SK-N-SH treated with all-trans-retinoic acid at 6 μM for 48 hours (cell line): ENCODE results near the gene FUBP3.

ENCODE experiments used
- ATAC-seq: fragments of 200-7000 bp; cut with Tn5 transposase; 3 replicates; pipeline ENCODE4 v1.9.1; 2020; ENCODE audit warnings: mild to moderate bottlenecking, moderate library complexity
- ARNTL ChIP-seq: fragments of 450-650 bp; formaldehyde crosslinking; IDR thresholded peaks from 2 replicates; pipeline ENCODE4 v1.5.0; 2020; ENCODE audit warnings: low read depth, mild to moderate bottlenecking, moderate library complexity, borderline replicate concordance
- BACH2 ChIP-seq: fragments of 250-450 bp; sonication (Bioruptor Pico); IDR thresholded peaks from 2 replicates; pipeline ENCODE4 v1.9.0; 2021; ENCODE audit warnings: mild to moderate bottlenecking, borderline replicate concordance
- CSDC2 ChIP-seq: fragments of 250-450 bp; sonication (Bioruptor Pico); IDR thresholded peaks from 2 replicates; pipeline ENCODE4 v1.5.0; 2020; ENCODE audit warnings: mild to moderate bottlenecking, moderate library complexity
- ESRRG ChIP-seq: fragments of 250-450 bp; sonication (Bioruptor Pico); IDR thresholded peaks from 2 replicates; pipeline ENCODE4 v1.6.1; 2021; ENCODE audit warnings: mild to moderate bottlenecking
- GLIS3 ChIP-seq: fragments of 250-450 bp; sonication (Bioruptor Pico); IDR thresholded peaks from 2 replicates; pipeline ENCODE4 v1.5.0; 2020; ENCODE audit warnings: mild to moderate bottlenecking, moderate library complexity
- ISL1 ChIP-seq: fragments of 250-450 bp; sonication (Bioruptor Pico); IDR thresholded peaks from 2 replicates; pipeline ENCODE4 v2.1.2; 2022; ENCODE audit warnings: mild to moderate bottlenecking, moderate library complexity
- OSR1 ChIP-seq: fragments of 250-450 bp; sonication (Bioruptor Pico); IDR thresholded peaks from 2 replicates; pipeline ENCODE4 v1.8.0; 2022; ENCODE audit warnings: moderate library complexity, mild to moderate bottlenecking, inconsistent platforms
- PPARA ChIP-seq: fragments of 250-450 bp; sonication (Bioruptor Pico); IDR thresholded peaks from 2 replicates; pipeline ENCODE4 v1.5.0; 2020; ENCODE audit warnings: mild to moderate bottlenecking, borderline replicate concordance
- RARB ChIP-seq: fragments of 250-450 bp; sonication (Bioruptor Pico); IDR thresholded peaks from 2 replicates; pipeline ENCODE4 v1.8.0; 2021; ENCODE audit warnings: mild to moderate bottlenecking, moderate library complexity
- SNAI2 ChIP-seq: fragments of 250-450 bp; sonication (Bioruptor Pico); IDR thresholded peaks from 2 replicates; pipeline ENCODE4 v1.5.0; 2020; ENCODE audit warnings: mild to moderate bottlenecking, moderate library complexity
- TCF4 ChIP-seq: fragments of 250-450 bp; sonication (Bioruptor Pico); IDR thresholded peaks from 2 replicates; pipeline ENCODE4 v1.8.0; 2021; ENCODE audit warnings: mild to moderate bottlenecking, moderate library complexity, borderline replicate concordance
- TOX ChIP-seq: fragments of 250-450 bp; sonication (Bioruptor Pico); IDR thresholded peaks from 2 replicates; pipeline ENCODE4 v1.8.0; 2021; ENCODE audit warnings: mild to moderate bottlenecking, moderate library complexity, borderline replicate concordance
- ZFP3 ChIP-seq: fragments of 250-450 bp; sonication (Bioruptor Pico); IDR thresholded peaks from 2 replicates; pipeline ENCODE4 v1.5.0; 2020; ENCODE audit warnings: mild to moderate bottlenecking, moderate library complexity
- ZFP30 ChIP-seq: fragments of 450-650 bp; formaldehyde crosslinking; IDR thresholded peaks from 2 replicates; pipeline ENCODE4 v1.5.0; 2022; ENCODE audit warnings: mild to moderate bottlenecking, moderate library complexity
- ZNF565 ChIP-seq: fragments of 450-650 bp; formaldehyde crosslinking; conservative IDR thresholded peaks from 2 replicates; pipeline ENCODE4 v1.5.0; 2020; ENCODE audit warnings: low read depth, mild to moderate bottlenecking, moderate library complexity
- ZNF70 ChIP-seq: fragments of 450-650 bp; formaldehyde crosslinking; IDR thresholded peaks from 2 replicates; pipeline ENCODE4 v1.5.0; 2020; ENCODE audit warnings: mild to moderate bottlenecking, moderate library complexity
- ZNF8 ChIP-seq: fragments of 450-650 bp; formaldehyde crosslinking; IDR thresholded peaks from 2 replicates; pipeline ENCODE4 v1.5.0; 2020; ENCODE audit warnings: mild to moderate bottlenecking, moderate library complexity
- TF ChIP-seq, protein P1 (sequence below): fragments of 250-450 bp; sonication (Bioruptor Pico); IDR thresholded peaks from 2 replicates; pipeline ENCODE4 v1.5.1; 2021; ENCODE audit warnings: mild to moderate bottlenecking, moderate library complexity
- TF ChIP-seq, protein P2 (sequence below): fragments of 250-450 bp; sonication (Bioruptor Pico); IDR thresholded peaks from 2 replicates; pipeline ENCODE4 v1.8.0; 2021; ENCODE audit warnings: low read depth, mild to moderate bottlenecking, moderate library complexity, borderline replicate concordance
- TF ChIP-seq, protein P3 (sequence below): fragments of 250-450 bp; sonication (Bioruptor Pico); IDR thresholded peaks from 2 replicates; pipeline ENCODE4 v1.8.0; 2020; ENCODE audit warnings: mild to moderate bottlenecking, moderate library complexity, borderline replicate concordance
- TF ChIP-seq, protein P4 (sequence below): fragments of 250-450 bp; sonication (Bioruptor Pico); IDR thresholded peaks from 2 replicates; pipeline ENCODE4 v1.5.1; 2020; ENCODE audit warnings: low read depth, mild to moderate bottlenecking, moderate library complexity

The FUBP3 gene

DNA sequence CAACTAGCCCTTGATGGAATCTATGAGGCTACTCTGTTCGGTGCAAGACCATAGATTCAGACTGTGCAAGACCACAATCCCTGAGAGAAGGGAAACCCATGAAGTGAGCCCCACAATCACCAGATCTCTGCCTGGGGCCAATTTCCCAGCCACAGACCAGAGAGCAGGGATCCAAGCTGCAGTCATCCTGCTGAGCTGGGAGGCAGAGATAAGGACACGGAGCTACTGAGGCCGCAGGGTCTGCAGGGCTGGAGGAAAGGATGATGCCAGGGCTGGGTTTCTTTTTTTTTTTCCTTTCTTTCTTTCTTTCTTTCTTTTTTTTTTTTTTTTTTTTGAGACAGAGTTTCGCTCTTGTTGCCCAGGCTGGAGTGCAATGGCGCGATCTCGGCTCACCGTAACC, 47.7 kb upstream of the FUBP3 start:
- TF ChIP-seq ARNTL (CRISPR knock-in tag), result no peak
- no peak for TF ChIP-seq ZNF565 (CRISPR knock-in tag)
- TF ChIP-seq, protein P1, sequence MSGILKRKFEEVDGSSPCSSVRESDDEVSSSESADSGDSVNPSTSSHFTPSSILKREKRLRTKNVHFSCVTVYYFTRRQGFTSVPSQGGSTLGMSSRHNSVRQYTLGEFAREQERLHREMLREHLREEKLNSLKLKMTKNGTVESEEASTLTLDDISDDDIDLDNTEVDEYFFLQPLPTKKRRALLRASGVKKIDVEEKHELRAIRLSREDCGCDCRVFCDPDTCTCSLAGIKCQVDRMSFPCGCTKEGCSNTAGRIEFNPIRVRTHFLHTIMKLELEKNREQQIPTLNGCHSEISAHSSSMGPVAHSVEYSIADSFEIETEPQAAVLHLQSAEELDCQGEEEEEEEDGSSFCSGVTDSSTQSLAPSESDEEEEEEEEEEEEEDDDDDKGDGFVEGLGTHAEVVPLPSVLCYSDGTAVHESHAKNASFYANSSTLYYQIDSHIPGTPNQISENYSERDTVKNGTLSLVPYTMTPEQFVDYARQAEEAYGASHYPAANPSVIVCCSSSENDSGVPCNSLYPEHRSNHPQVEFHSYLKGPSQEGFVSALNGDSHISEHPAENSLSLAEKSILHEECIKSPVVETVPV (CRISPR knock-in tag), result no peak
- no peak for TF ChIP-seq ZNF70 (CRISPR knock-in tag)
- TF ChIP-seq PPARA (CRISPR knock-in tag), result no peak
- no peak for TF ChIP-seq ZNF8 (CRISPR knock-in tag)
- TF ChIP-seq ISL1 (CRISPR knock-in tag), result no peak
- TF ChIP-seq GLIS3 (CRISPR knock-in tag), result no peak
- no peak for TF ChIP-seq SNAI2
- ATAC-seq, result no peak

DNA sequence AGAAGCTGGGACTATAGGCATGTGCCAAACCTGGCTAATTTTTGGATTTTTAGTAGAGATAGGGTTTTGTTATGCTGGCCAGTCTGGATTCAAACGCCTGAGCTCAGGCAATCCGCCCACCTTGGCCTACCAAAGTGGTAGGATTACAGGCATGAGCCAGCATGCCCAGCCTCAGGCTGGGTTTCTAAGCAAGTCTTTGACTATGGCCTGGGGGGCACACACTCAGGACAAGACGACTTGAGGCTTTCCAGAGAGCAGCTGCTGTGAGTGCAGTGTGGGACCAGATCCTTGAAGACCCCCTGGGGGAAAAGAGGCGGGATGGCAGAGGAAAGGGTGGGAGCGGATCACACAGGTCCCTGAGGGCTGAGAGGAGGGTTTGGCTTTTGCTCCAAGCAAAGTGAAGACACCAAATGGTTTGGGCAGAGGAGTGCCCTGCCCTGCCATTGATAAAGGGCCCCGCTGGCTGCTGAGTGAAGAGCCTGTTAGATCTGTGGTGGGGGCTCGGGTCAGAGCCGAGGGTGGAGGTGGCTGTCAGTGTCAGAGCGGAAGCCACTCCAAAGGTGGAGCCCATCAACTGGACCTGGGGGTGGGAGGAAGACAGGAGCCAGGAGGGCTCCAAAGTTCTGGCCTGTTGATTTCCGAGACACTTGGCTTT, 46.8 kb upstream of the FUBP3 start:
- no peak for ATAC-seq
- TF ChIP-seq PPARA (CRISPR knock-in tag) (no peak), TOX (CRISPR knock-in tag) (no peak), RARB (no peak), SNAI2 (no peak), ESRRG (CRISPR knock-in tag) (no peak), GLIS3 (CRISPR knock-in tag) (no peak), CSDC2 (CRISPR knock-in tag) (no peak), ARNTL (CRISPR knock-in tag) (no peak), ZFP30 (CRISPR knock-in tag) (no peak), TCF4 (CRISPR knock-in tag) (no peak), ZFP3 (CRISPR knock-in tag) (no peak), BACH2 (no peak), ZNF70 (CRISPR knock-in tag) (no peak), ZNF8 (CRISPR knock-in tag) (no peak)
- TF ChIP-seq, protein P2, sequence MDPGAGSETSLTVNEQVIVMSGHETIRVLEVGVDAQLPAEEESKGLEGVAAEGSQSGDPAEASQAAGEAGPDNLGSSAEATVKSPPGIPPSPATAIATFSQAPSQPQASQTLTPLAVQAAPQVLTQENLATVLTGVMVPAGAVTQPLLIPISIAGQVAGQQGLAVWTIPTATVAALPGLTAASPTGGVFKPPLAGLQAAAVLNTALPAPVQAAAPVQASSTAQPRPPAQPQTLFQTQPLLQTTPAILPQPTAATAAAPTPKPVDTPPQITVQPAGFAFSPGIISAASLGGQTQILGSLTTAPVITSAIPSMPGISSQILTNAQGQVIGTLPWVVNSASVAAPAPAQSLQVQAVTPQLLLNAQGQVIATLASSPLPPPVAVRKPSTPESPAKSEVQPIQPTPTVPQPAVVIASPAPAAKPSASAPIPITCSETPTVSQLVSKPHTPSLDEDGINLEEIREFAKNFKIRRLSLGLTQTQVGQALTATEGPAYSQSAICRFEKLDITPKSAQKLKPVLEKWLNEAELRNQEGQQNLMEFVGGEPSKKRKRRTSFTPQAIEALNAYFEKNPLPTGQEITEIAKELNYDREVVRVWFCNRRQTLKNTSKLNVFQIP (CRISPR knock-in tag), result no peak
- TF ChIP-seq, protein P3, sequence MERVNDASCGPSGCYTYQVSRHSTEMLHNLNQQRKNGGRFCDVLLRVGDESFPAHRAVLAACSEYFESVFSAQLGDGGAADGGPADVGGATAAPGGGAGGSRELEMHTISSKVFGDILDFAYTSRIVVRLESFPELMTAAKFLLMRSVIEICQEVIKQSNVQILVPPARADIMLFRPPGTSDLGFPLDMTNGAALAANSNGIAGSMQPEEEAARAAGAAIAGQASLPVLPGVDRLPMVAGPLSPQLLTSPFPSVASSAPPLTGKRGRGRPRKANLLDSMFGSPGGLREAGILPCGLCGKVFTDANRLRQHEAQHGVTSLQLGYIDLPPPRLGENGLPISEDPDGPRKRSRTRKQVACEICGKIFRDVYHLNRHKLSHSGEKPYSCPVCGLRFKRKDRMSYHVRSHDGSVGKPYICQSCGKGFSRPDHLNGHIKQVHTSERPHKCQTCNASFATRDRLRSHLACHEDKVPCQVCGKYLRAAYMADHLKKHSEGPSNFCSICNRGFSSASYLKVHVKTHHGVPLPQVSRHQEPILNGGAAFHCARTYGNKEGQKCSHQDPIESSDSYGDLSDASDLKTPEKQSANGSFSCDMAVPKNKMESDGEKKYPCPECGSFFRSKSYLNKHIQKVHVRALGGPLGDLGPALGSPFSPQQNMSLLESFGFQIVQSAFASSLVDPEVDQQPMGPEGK (CRISPR knock-in tag), result no peak

DNA sequence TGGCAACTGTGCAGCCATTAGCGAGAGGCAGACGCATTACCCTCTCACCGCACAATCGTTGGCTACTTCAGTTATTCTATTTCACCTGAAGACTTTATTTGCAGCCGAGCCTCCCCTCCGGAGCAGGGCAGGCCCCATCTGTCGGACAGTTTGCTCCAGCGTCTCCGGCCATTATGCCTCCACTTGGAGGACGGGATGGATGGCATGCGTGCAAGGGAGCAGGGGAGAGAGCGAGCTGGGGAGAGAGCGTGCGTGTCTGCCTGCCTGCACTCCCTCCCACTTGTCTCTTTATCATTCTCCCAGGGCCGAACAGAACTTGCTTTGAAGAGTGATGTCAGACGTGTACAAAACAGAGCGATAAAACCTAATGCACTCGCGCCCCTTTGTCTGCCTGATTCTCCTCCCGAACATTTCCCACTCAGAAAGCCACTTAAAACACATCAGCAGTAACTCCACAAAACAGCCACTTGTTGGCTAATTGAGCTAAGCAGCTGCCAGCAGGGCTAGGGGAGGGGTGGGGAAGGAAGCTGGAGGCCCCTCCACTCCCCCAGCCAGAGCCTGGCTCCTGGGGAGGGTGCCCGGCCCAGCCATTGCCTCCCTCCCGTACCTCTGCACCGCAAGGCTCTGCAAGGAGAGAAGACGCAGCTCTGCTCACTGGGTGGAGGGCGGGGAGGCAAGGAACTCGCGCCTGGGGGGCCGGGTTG, 43.4 kb upstream of the FUBP3 start:
- TF ChIP-seq, protein P2 (CRISPR knock-in tag), result no peak
- TF ChIP-seq PPARA (CRISPR knock-in tag) (no peak), OSR1 (no peak), ESRRG (CRISPR knock-in tag) (no peak), ISL1 (CRISPR knock-in tag) (no peak), BACH2 (no peak), TCF4 (CRISPR knock-in tag) (no peak), ZNF565 (CRISPR knock-in tag) (no peak)
- TF ChIP-seq, protein P4, sequence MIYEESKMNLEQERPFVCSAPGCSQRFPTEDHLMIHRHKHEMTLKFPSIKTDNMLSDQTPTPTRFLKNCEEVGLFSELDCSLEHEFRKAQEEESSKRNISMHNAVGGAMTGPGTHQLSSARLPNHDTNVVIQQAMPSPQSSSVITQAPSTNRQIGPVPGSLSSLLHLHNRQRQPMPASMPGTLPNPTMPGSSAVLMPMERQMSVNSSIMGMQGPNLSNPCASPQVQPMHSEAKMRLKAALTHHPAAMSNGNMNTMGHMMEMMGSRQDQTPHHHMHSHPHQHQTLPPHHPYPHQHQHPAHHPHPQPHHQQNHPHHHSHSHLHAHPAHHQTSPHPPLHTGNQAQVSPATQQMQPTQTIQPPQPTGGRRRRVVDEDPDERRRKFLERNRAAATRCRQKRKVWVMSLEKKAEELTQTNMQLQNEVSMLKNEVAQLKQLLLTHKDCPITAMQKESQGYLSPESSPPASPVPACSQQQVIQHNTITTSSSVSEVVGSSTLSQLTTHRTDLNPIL, result no peak
- no peak for ATAC-seq
